ENCODE measurements around the gene PDCL2. TPM values are rescaled to one million over a fixed set of nuclear protein-coding genes. Genes with fewer than 3 reads are reported as not detected.
A peak's percentile ranks its signal among the peaks of the same experiment; 100 is the strongest.

PDCL2 gene
- total RNA-seq, 1 experiment from 2014 or later, result not detected

DNA sequence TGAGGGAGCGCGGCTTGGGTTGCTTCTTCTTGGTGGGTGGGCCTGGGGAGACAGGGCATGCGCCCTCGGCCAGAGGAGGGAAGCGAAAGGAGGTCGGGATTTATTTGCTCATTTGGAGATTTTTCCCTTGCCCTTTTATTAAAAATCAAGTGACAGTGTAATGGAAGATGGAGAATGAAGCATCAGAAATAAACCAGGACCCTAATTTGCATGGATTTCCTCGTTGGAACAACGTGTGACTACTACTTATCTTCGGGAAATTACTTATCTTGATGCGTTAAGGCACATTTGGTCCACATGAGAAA is 44.6 kb downstream of the PDCL2 start:
- Histone ChIP-seq H3K4ac (ENCODE audit: low read depth, low read length) (no peak overlapping the region), H3K14ac (ENCODE audit: insufficient read depth, low read length) (peak overlapping the region; percentile 60; the same call in 1 of the 2 replicates), H3K27me3 (ENCODE audit: insufficient read depth, low read length) (no peaks in the 10 kb centered on the region), H3K9ac (ENCODE audit: extremely low read depth, insufficient read length, low read length) (peak overlapping the region; percentile 36), H2BK15ac (ENCODE audit: low read depth, low read length) (no peak overlapping the region), H4K91ac (ENCODE audit: insufficient read length, low read depth, low read length) (no peak overlapping the region), H4K8ac (replicated peaks; ENCODE audit: insufficient read length, low read depth, low read length) (no peak overlapping the region), H3K18ac (ENCODE audit: insufficient read length, low read depth, low read length) (peak overlapping the region; percentile 18), H3K23ac (ENCODE audit: insufficient read length, low read depth, low read length) (no peak overlapping the region), H4K20me1 (ENCODE audit: control insufficient read depth, insufficient read depth, insufficient read length) (no peaks in the 10 kb centered on the region), H2AFZ (ENCODE audit: low read length) (no peak overlapping the region), H2BK120ac (ENCODE audit: low read depth, low read length, poor library complexity, severe bottlenecking) (no peak overlapping the region), H3K4me1 (ENCODE audit: insufficient read depth, low read length) (peaks cover 8% of the 10 kb centered on the region; the same call in 1 of the 2 replicates), H3K79me1 (ENCODE audit: insufficient read depth, low read depth, low read length, poor library complexity, severe bottlenecking) (no peaks in the 10 kb centered on the region), H3K9me3 (ENCODE audit: control insufficient read depth, low read depth, low read length) (no peaks in the 10 kb centered on the region), H3T11ph (ENCODE audit: low read length) (no peak overlapping the region), H3K79me2 (ENCODE audit: insufficient read depth, low read length) (peaks cover 9% of the 10 kb centered on the region; the same call in 1 of the 2 replicates), H3K27ac (ENCODE audit: insufficient read length, low read depth, low read length) (no peak overlapping the region), H2BK5ac (ENCODE audit: insufficient read length, low read length) (no peak overlapping the region), H3K56ac (ENCODE audit: insufficient read length, low read depth, low read length) (no peak overlapping the region), H3K4me2 (ENCODE audit: insufficient read depth, insufficient read length, low read length) (peak overlapping the region; percentile 69), H3K23me2 (ENCODE audit: insufficient read length, low read depth, low read length, poor library complexity, severe bottlenecking) (peaks cover 6% of the 10 kb centered on the region), H2AK5ac (ENCODE audit: insufficient read length, low read length) (no peak overlapping the region), H2BK20ac (ENCODE audit: low read depth, low read length, poor library complexity, severe bottlenecking) (no peak overlapping the region), H4K5ac (ENCODE audit: insufficient read length, low read depth, low read length) (no peak overlapping the region), H2BK12ac (ENCODE audit: insufficient read length, low read depth, low read length) (no peak overlapping the region)
- H3K27me3 Mint-ChIP-seq (ENCODE audit: low read depth), result no peaks in the 10 kb centered on the region
- no CpG with 5 or more reads among the region's 10 CpGs for WGBS (ENCODE audit: extremely low coverage, insufficient read length, low lambda C conversion rate)
- H3K4me1 Mint-ChIP-seq, result peaks cover 37 to 42% of the 10 kb centered on the region in 2 experiments
- peak overlapping the region; percentile 92 to 94 for H3K4me3 Mint-ChIP-seq
- H3K9me3 Mint-ChIP-seq, result no peaks in the 10 kb centered on the region
- TF ChIP-seq, protein P1, sequence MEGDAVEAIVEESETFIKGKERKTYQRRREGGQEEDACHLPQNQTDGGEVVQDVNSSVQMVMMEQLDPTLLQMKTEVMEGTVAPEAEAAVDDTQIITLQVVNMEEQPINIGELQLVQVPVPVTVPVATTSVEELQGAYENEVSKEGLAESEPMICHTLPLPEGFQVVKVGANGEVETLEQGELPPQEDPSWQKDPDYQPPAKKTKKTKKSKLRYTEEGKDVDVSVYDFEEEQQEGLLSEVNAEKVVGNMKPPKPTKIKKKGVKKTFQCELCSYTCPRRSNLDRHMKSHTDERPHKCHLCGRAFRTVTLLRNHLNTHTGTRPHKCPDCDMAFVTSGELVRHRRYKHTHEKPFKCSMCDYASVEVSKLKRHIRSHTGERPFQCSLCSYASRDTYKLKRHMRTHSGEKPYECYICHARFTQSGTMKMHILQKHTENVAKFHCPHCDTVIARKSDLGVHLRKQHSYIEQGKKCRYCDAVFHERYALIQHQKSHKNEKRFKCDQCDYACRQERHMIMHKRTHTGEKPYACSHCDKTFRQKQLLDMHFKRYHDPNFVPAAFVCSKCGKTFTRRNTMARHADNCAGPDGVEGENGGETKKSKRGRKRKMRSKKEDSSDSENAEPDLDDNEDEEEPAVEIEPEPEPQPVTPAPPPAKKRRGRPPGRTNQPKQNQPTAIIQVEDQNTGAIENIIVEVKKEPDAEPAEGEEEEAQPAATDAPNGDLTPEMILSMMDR (conservative IDR thresholded peaks at IDR 0.05), result no peak
- peak overlapping the region; percentile 91 to 98 (median 94) for H3K27ac Mint-ChIP-seq
- DNase-seq, result no peak
- no peaks in the 10 kb centered on the region; a peak in 1 of 7 replicates for H3K36me3 Mint-ChIP-seq (ENCODE audit: insufficient read depth in 1 of 3, low read depth in 3 of 3)
